NCI-H2081 (cell line): ENCODE data around the gene RPLP2.

Source experiments
- DNase-seq, 2 experiments: peaks; one replicate each; lab custom pipeline; 2025; lab: John Stamatoyannopoulos, UW

RPLP2 gene

DNA sequence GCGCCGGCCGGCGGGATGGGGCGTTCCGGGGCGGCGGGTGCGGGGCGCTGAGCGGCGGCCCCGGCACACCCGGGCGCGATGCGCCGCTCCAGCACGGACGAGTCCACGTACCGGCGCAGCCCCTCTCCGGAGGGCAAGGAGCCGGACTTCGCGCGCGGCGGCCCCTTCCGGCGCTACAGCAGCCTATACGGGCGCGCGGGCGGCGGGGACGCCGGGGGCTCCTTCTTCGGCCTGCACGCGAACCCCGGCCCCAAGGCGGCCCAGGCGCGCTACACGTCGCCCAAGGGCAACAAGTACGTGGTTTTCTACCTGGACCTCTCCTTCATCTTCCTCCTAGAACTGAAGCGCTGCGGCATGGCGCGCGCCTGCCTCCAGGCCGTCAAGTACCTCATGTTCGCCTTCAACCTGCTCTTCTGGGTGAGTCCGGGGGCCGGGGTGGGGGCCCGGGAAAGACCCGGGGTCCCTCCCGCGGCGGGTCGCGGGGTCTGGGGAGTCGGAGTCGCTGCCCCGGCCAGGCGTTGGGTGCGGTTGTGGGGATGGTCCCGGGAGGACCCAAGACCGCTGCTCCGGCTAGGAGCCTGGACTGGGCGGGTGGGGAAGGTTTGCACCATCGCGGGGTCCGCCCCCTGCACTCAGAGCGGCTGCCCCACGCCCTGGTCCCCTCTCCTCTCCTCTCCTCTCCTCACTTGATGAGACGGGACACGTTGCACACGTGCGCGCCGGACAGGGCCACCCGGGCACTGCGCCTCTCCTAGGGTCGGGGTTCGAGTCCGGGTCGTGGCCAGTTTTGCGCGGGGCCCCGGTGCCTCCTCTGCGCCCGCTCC is 40.4 kb downstream of the RPLP2 start:
- DNase-seq, result no peak

DNA sequence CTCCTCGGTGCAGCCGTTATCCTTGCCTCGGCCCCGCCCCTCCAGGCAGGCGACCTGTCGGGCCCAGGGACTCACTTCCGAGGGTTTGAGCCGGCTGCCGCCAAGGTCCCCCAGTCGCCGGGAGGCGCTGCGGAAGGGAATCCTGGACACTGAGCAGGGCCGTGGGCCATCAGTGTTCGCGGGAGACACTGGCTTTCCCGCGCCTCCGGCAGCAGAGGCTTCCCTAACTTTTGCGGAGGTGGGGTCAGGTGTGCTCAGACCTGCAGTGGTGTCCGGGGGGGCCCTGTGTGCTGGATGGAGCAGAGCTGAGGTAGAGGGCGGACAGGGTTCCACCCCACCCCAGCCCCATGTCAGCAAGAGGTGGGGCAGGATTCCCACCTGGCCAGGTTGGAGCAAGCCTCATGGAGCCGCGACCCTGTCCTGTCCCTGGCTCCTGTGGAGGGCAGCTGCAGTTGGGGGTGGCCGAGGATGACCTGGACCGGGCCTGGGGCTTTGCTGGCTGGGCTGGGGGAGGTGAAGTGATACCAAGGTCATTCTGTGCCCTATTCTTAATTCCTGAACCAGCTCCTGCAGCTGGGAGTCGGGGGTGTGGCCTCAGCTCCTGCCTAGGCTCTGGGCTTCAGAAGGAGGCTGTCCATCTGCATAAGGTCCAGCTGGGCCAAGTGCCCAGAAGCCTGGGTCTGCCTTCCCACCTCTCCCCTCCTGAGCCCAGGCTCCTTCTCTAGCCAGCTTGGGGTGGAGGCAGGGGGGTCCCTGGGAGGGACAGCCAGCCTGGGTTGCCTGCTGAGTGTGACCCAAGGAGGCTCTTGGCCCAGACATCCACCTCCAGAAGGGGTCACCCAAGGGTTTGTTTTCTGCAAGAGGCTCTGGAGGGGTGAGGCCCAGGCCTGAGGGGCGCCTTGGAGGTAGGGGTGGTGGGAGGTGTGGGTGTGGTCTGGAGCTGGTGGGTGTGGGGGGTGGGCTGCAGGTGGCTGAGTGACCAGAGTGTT is 41.3 kb downstream of the RPLP2 start:
- DNase-seq, result peak in 1 of 2 experiments; percentile 22

DNA sequence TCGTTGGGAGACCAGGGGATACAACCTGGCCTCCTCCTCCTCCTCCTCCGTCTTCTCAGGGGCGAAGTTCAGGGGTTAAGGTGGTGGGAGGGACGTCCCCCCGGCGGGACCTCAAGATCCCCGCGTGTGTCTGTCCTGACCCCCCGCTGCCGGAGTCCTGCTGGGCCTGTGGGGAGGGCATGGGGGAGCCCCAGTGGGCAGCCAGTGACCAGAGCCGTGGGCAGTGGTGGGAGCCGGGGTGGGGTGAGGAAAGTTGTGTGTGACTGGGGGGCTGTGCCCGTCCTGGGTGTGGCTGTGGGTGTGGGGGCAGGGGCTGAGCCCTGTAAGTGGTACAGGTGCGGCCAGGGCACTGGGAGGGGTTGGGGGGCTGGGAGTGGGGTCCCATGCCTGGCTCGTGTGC is 43.0 kb downstream of the RPLP2 start:
- no peak for DNase-seq

- no peak for DNase-seq
These were observed 44.1 kb downstream of the RPLP2 start for GRCh38 chr11:853682-854448.

DNA sequence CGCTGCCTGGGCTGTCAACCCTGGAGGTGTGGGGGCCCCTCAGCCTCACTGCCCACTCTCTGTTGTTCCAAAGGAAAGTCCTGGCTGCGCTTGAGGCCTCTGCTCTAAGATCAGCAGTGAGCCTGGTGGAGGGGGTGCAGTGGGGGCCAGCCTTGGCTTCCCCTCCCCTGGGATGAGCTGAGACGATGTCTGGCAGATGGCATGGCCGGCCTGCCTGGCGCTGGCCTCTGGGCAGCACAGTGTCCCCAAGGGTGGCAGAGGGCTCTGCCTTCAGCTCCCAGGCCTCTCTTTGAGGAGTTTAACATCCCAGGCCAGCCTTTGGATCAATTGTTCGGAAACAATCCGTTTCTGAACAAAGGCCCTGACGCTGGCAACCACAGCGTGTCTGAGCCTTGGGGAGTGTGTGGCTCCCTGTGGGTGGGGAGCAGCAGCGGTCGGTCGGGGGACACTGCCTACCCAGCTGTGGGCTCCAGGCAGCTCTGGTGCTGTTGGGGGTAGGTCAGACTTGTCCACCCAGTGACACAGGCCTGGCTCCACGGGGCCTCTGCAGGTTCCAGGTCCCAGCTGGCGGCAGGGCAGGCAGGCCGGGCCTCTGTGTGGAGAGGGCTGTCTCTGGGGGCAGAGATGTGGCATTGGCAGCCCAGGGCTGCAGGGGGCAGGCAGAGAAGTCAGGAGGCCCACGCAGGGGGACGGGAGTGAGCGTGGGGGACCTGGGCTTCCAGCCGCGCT is 45.0 kb downstream of the RPLP2 start:
- DNase-seq, result no peak

DNA sequence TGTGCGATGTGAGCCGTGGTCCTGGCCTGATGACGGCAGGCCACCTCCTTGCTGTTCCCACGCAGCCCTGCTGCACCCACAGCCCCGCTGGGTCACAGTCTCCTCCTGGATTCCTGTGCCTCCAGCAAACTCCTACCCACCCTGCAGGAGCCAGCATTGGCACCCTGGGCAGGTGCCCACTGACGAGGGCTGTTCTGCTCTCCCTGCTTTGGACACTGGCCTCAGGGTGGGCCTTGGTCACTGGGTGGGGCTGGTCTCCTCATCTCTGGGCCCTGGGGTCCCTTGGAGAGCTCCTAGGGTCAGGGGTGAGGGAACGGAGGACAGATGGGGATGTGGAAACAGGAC is 45.5 kb downstream of the RPLP2 start:
- no peak for DNase-seq

GRCh38 chr11:855796-856195 is 46.0 kb downstream of the RPLP2 start:
- DNase-seq, result no peak

DNA sequence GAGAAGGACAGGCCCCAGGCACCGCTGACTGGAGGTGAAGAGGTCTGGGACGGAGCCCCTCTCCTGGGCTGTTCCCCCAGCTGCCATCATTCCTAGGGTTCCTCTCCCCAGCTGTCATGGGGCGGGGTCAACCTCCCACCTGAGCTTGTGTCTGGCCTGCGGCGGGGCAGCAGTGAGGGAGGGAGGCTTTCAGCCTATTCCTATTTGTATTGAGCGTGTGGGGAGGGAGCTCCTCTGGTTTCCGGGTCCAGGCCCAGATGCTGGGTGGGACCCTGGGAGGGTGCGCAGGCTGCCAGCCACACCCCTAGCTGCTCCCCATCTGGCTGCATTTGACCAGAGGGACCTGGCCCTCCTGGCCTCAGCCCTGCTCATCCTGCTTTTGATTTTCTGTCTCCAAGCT is 46.6 kb downstream of the RPLP2 start:
- no peak for DNase-seq

DNA sequence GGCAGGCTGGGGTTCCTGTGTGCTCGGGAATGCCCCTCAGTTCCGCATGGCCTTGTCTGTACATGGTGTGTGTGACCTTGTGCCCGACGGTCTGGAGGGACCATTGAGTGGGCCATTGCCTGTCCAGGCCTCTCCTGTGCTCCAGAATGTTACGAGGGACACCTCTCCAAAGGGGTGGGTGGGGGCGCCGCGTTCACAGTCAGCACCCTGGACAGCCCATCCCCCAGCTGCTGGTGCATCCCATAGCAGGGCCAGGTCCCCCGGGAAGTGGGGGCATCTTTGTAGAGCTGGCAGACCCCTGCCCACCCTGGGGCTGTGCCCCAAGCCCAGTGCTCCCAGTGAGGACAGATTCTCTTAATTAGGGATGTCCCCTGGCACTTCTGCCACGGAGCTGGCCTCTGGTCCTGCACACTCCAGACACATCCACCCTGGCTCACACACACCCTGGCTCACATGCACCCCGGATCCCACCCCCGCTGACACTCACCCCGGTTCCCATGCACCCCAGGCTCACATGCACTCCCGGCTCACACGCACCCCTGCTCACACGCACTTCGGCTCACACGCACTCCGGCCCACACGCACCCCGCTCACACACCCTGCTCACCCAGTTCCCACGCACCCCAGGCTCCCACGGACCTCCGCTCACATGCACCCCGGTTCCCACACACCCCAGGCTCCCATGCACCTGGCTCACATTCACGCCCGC is 48.4 kb downstream of the RPLP2 start:
- no peak for DNase-seq

- no peak for DNase-seq
These were observed 49.1 kb downstream of the RPLP2 start for GRCh38 chr11:858762-859339.

DNA sequence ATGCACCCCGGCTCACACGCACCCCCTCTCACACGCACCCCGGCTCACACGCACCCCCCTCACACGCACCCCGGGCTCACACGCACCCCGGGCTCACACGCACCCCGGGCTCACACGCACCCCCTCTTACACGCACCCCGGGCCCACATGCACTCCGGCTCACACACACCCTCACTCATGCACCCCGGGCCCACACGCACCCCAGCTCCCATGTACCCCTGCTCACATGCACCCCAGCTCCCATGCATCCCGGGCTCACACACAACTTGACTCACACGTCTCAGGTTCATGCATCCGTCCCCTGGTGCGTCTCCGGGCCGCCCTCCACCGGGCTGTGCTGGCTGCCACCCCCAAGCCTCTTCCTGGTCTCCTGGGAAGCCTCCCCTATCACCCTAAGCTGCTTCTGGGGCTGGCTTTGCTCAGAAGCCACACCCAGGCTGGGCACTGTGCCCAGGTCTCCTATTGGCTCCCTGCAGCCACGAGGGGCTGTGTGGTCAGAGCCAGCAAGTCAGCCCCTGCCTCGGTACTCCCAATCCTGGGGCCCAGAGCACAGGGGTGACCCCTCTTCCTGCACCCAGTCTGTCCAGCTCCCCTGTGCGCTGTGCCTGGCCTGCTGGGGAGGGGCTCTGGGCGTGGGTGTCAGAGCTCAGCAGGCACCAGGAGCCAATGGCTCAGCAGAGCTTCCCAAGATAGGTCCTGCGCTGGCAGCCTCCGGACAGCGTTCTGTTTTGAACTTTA is 49.8 kb downstream of the RPLP2 start:
- peak; percentile 79 to 86 for DNase-seq

DNA sequence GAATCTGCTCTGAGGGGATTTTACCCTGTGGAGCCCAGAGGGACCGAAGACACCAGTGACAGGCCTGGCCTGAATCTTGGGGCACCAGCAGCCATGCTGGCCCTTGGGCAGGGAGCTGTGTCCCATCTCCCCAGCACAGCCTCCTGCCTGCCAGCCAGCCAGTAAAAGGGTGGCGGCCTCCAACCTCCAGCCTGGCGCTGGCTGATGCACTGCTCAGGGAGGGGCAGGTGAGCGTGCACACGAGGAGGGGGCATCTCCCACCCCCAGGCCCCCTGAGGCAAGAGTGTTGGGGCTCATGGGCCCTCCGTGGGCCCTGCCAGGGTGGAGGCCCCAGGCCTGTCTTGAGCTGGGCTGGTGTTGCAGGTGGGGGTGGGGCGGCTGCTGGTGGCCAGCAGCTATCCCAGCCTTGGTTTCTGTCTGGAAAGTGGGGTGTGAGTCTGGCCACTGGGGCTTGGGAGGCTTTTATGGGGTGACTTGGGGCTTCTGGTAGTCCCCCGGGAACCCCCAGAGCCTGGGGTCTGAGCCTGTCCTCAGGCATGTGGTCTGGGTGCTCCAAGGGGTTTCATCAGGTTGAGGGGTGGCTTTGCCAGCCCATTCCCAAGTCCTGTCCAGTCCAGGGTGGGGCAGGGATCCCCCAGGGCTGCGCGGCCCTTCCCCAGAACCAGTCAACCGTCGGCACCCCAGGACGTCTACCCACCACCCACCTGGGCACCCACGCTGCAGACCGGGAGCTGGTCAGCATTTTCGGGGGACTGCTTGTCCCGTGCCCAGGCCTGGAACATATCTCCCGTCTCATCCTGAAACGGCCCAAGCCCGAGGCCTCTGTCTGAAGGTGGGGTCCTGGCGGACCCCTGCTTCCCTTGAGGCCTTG is 50.7 kb downstream of the RPLP2 start:
- DNase-seq, result no peak

GRCh38 chr11:861105-861479 is 51.3 kb downstream of the RPLP2 start:
- DNase-seq, result peak in 1 of 2 experiments; percentile 15

GRCh38 chr11:862081-862661 is 52.4 kb downstream of the RPLP2 start:
- no peak for DNase-seq
